Stimulated activated CD4-positive, alpha-beta T cell treated with anti-CD3 and anti-CD28 coated beads, Interleukin-2, amount 100 ng/mL, for 24 hours (primary cell): ENCODE results near the gene FBLN2.

Experiments
- DNase-seq, 2 donors: peaks; one replicate each; pipeline ENCODE4 v3.0.0-alpha.2; 2020

The FBLN2 gene

GRCh38 chr3:13608969-13609725, 60.2 kb downstream of the FBLN2 start:
- no peak for DNase-seq

GRCh38 chr3:13610006-13610570, 61.2 kb downstream of the FBLN2 start:
- no peak for DNase-seq

DNA sequence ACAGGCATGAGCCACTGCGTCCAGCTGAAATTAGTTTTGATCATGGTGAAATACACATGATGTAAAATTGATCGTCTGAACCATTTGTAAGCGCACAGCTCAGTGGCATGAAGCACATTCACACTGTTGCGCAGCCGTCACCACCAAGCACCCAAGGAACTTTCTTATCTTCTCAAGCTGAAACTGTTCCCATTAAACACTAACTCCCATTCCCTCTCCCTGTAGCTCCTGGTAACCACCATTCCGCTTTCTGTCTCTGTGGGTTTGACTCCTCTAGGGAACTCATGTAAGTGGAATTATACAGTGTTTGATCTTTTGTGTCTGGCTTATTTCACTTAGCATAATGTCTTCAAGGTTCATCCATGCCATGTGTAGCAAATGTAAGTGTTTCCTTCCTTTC, 62.3 kb downstream of the FBLN2 start:
- no peak for DNase-seq

- DNase-seq = no peak
Measured at GRCh38 chr3:13612829-13613228, 63.9 kb downstream of the FBLN2 start.

- DNase-seq = no peak
Measured at GRCh38 chr3:13613343-13614190, 64.6 kb downstream of the FBLN2 start.

GRCh38 chr3:13614607-13615006, 65.7 kb downstream of the FBLN2 start:
- no peak for DNase-seq

GRCh38 chr3:13615019-13615528, 66.1 kb downstream of the FBLN2 start:
- no peak for DNase-seq

DNA sequence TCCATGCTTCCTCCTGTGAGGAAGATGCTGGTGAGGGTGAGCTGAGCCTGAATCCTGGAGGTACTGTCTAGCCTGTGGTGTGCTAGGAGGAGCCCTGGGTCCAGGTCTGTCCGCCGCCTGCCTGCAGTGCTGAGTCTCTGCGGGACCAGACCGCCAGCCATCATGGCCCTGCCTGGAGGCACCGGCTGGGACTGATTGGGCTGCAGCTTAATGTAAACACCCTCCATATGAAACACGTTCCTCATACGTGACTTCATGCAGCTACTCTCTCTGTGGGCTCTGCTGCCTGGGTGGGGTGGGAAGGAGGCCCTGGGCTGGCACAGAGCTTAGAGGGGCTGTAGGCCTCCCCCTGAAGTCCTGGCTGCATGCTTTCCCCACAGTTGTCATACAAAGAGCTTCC, 67.4 kb downstream of the FBLN2 start:
- DNase-seq = no peak

DNA sequence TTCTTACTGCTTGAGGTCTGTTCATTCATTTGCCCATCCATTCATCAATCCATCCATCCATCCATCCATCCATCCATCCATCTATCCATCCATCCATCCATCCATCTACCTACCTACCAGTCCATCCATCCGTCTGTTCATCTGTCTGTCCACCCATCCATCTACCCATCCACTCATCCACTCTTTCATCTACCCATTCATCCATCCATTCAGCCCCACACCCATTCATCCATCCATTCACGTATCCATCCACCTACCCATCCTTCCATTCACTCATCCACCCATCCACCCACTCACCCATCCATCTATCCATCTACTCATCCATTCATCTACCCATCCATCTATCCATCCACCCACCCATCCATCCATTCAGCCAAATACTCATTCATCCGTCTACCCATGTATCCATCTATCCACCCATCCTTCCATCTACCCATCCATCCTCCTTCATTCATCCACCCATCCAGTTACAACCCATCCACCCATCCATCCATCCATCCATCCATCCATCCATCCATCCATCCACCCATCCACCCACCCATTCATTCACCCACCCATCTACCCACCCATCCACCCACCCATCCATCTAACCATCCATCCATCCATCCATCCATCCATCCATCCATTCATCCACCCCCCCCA, 68.3 kb downstream of the FBLN2 start:
- no peak for DNase-seq

DNA sequence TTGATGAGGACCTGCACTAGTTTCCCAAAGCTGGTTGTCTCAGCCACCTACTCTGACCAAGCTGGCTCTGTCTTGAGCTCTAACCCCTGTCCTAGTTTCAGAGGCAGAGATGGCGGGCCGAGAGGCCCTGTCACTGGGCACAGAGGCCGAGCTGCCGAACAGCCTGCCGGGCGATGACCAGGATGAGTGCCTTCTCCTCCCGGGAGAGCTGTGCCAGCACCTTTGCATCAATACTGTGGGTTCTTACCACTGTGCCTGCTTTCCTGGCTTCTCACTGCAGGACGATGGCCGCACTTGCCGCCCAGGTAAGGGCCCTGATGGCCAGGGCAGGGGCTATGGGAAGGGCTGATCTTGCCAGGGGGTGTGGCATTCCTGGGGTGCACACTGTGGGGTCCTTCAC, 69.1 kb downstream of the FBLN2 start:
- no peak for DNase-seq

GRCh38 chr3:13618836-13619235, 69.9 kb downstream of the FBLN2 start:
- DNase-seq = no peak

- DNase-seq = no peak
Measured at GRCh38 chr3:13619661-13620230, 70.8 kb downstream of the FBLN2 start.

DNA sequence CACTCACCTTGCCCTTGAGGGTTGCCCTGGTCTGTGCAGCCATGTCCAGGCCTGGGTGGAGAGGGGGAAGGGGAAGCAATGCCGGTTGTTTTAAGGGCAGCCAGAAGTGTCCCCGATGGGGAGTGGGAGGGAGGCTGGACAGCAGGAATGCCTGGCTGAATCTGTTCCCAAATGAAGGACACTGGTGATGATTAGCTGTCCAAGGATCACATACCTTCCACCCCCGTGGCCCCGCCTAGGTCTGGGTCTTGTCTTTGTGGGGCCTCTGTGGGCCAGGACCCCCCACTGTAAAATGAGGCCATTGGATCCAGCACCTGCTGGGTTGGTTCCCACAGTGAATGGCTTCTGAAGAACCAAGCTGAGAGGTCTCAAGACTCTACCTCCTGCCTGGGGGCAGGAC, 71.4 kb downstream of the FBLN2 start:
- no peak for DNase-seq

DNA sequence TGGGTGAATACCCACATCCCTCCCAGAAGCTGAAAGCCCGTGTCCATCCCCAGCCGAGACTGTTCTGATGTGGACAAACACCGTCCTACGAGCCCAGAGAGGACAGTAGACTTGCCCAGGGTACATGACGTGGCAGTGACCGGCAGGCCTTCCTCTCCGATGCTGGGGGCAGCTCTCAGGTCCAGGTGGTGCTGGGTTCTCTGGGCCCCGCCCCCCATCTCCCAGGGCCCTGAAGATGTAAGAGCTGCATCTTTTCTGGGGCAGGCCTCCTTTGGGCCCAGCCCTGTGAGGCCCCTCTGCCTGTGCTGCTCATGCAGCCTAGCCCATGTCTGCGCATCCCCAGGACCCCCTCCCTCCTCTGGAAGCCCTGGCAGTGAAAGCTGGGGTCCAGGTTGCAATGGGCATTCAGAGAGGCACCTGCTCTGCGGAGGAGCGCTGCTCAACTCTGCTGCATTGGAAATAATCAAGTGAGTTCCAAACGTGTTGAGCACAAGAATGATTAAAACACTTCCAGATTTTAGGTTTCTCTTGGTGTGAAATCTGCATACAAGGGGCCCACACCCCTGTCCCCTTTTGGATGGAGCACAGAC, 71.9 kb downstream of the FBLN2 start:
- DNase-seq = no peak

- DNase-seq = peak in 1 of 2 donors; percentile 31
Measured at GRCh38 chr3:13621381-13622221, 72.7 kb downstream of the FBLN2 start.

DNA sequence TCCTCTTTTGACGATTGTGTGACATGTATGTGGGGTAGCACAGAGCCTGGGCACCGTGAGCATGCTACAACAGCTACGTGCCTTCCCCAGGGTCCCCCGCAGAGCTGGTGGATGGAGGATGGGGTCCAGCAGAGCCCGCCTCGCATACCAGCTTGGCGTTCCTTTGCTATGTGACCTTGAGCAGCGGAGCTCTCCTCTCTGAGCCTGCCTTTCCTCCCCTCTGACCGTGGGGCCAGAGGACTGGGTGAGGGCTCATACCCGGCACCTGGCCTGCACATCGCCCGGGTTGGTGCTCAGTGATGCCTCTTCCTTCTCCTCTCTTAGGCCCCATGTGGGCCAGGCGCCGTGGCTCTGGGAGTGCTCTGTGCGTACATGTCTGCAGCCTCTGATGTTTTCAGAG, 73.4 kb downstream of the FBLN2 start:
- no peak for DNase-seq

DNA sequence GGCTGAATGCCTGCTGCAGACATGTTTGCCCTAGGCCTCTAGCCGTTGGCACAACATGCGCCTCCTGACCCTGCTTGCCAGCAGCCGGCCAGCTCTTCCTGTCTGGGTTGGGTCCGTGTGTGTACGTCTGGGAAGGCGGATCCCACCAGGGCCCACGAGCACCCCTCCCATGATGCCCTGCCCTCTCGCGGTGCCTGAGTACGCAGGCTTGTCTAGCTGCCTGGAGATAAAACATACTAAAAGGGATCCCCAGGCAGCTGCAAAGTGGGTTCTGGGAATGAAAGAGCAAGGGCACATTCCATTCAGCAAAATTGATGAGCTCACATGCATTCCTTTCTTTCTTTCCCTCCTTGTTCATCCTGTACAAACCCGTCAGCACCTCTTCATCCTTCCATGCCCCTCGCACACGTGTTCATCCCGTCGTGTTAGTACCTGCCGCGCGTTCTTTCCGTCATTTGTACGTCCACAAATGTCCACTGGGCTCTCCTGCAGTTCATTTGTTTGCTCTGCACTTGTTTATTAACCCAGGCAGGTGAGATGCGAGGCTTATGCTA, 74.3 kb downstream of the FBLN2 start:
- no peak for DNase-seq

DNA sequence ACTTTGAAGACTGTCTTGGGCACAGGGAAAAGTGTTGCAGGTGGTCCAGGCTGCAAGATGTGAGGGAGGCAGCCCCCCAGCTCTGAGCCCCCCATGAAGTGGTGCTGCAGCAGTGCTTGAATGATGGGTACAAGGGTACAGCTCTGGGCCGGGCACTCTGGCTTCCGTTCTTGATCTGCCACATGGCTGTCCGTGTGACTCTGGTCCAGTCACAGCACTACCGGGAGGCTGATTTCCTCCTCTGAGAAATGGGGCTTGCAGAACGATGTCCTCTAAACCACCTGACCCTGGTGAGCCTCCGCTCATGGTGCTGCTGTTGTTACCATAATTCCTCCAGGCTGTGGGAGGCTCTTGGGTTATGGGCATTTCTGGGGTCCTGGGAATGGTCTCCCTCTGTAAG, 75.1 kb downstream of the FBLN2 start:
- DNase-seq = no peak

- DNase-seq = no peak
Measured at GRCh38 chr3:13624671-13625125, 75.8 kb downstream of the FBLN2 start.

- no peak for DNase-seq
Measured at GRCh38 chr3:13626396-13626795, 77.5 kb downstream of the FBLN2 start.

GRCh38 chr3:13626915-13627460, 78.1 kb downstream of the FBLN2 start:
- no peak for DNase-seq
